K562 (cell line): Measurements from ENCODE around the gene DPRX. TPM values are rescaled to one million over a fixed set of nuclear protein-coding genes. Genes with fewer than 3 reads are reported as not detected.

Experiments used
- ETV6 ChIP-seq, 3 experiments: fragments of 150-350 bp in 1 of 3; sonication (generic) in 1 of 3; formaldehyde crosslinking in 1 of 3; IDR thresholded peaks; 2 replicates each; pipeline versions ENCODE4 v1.6.1 to v1.8.0; 2014 to 2022; ENCODE audit warnings: borderline replicate concordance in 2 of 3, low read depth in 2 of 3, antibody characterized with exemption in 1 of 3, low read length in 1 of 3, mild to moderate bottlenecking in 1 of 3, missing genetic modification reagents in 1 of 3
- HBP1 ChIP-seq: fragments of 450-650 bp; formaldehyde crosslinking; IDR thresholded peaks from 2 replicates; pipeline ENCODE4 v1.4.0; 2022; ENCODE audit warnings: missing genetic modification characterization
- HIVEP1 ChIP-seq: fragments of 250-450 bp; sonication (Bioruptor Pico); IDR thresholded peaks from 2 replicates; pipeline ENCODE4 v1.4.0; 2020; ENCODE audit warnings: mild to moderate bottlenecking
- MAFK ChIP-seq: IDR thresholded peaks from 2 replicates; pipeline ENCODE4 v1.6.1; 2011; ENCODE audit warnings: low read length, improper control_type of control experiment
- MEF2D ChIP-seq: conservative IDR thresholded peaks from 2 replicates; pipeline ENCODE4 v1.6.1; 2016; ENCODE audit warnings: low read depth, missing genetic modification characterization, missing compliant biosample characterization
- polyA plus RNA-seq, 8 experiments: library from polyadenylated mRNA; depleted of rRNA in 4 of 8; stranded (reverse) in 5 of 8; unstranded in 3 of 8; fragments of >200 nt; fragmentation: Nextera tagmentation in 2 of 8; fragmentation: Illumina TruSeq in 1 of 8; extraction: Ambion mirVana in 2 of 8; extraction: Trizol in 1 of 8; gene quantifications; 2 replicates each; pipeline versions ENCODE4 v1.2.1 to v1.2.3, GENCODE V29; 2011 to 2014; ENCODE audit warnings: inconsistent platforms in 1 of 8, missing spikeins in 1 of 8
- total RNA-seq, 7 experiments: library from RNA; depleted of rRNA in 6 of 7; stranded (reverse); fragments of >200 nt in 6 of 7; fragmentation: Illumina TruSeq in 2 of 7; extraction: Trizol in 2 of 7; gene quantifications; 2 replicates each; pipeline versions ENCODE4 v1.2.1 to v1.2.3, GENCODE V29; 2011 to 2021; ENCODE audit warnings: low replicate concordance in 1 of 7
- TF ChIP-seq, protein P1 (sequence below): fragments of 200-600 bp; sonication (generic); IDR thresholded peaks from one replicate; pipeline ENCODE4 v1.6.1; 2012; ENCODE audit warnings: mild to moderate bottlenecking, low read depth, low read length, inconsistent platforms

The DPRX gene
- total and polyA plus RNA-seq, 9 of the 15 experiments (the other 6 are each of a cell fraction or from before 2014, with no cell fraction given), result not detected

GRCh38 chr19:53647792-53648191 lies 16.0 kb downstream of the DPRX start (continued):
- TF ChIP-seq ETV6 (IDR thresholded peaks at IDR 0.05; ENCODE audit: borderline replicate concordance in 1 of 2, low read depth in 2 of 2, low read length in 1 of 2) (no peak), ETV6 (CRISPR knock-in tag; IDR thresholded peaks at IDR 0.05; ENCODE audit: borderline replicate concordance) (no peak), MEF2D (tag) (no peak), HBP1 (CRISPR knock-in tag) (no peak), HIVEP1 (no peak), MAFK (no peak)
- TF ChIP-seq, protein P1, sequence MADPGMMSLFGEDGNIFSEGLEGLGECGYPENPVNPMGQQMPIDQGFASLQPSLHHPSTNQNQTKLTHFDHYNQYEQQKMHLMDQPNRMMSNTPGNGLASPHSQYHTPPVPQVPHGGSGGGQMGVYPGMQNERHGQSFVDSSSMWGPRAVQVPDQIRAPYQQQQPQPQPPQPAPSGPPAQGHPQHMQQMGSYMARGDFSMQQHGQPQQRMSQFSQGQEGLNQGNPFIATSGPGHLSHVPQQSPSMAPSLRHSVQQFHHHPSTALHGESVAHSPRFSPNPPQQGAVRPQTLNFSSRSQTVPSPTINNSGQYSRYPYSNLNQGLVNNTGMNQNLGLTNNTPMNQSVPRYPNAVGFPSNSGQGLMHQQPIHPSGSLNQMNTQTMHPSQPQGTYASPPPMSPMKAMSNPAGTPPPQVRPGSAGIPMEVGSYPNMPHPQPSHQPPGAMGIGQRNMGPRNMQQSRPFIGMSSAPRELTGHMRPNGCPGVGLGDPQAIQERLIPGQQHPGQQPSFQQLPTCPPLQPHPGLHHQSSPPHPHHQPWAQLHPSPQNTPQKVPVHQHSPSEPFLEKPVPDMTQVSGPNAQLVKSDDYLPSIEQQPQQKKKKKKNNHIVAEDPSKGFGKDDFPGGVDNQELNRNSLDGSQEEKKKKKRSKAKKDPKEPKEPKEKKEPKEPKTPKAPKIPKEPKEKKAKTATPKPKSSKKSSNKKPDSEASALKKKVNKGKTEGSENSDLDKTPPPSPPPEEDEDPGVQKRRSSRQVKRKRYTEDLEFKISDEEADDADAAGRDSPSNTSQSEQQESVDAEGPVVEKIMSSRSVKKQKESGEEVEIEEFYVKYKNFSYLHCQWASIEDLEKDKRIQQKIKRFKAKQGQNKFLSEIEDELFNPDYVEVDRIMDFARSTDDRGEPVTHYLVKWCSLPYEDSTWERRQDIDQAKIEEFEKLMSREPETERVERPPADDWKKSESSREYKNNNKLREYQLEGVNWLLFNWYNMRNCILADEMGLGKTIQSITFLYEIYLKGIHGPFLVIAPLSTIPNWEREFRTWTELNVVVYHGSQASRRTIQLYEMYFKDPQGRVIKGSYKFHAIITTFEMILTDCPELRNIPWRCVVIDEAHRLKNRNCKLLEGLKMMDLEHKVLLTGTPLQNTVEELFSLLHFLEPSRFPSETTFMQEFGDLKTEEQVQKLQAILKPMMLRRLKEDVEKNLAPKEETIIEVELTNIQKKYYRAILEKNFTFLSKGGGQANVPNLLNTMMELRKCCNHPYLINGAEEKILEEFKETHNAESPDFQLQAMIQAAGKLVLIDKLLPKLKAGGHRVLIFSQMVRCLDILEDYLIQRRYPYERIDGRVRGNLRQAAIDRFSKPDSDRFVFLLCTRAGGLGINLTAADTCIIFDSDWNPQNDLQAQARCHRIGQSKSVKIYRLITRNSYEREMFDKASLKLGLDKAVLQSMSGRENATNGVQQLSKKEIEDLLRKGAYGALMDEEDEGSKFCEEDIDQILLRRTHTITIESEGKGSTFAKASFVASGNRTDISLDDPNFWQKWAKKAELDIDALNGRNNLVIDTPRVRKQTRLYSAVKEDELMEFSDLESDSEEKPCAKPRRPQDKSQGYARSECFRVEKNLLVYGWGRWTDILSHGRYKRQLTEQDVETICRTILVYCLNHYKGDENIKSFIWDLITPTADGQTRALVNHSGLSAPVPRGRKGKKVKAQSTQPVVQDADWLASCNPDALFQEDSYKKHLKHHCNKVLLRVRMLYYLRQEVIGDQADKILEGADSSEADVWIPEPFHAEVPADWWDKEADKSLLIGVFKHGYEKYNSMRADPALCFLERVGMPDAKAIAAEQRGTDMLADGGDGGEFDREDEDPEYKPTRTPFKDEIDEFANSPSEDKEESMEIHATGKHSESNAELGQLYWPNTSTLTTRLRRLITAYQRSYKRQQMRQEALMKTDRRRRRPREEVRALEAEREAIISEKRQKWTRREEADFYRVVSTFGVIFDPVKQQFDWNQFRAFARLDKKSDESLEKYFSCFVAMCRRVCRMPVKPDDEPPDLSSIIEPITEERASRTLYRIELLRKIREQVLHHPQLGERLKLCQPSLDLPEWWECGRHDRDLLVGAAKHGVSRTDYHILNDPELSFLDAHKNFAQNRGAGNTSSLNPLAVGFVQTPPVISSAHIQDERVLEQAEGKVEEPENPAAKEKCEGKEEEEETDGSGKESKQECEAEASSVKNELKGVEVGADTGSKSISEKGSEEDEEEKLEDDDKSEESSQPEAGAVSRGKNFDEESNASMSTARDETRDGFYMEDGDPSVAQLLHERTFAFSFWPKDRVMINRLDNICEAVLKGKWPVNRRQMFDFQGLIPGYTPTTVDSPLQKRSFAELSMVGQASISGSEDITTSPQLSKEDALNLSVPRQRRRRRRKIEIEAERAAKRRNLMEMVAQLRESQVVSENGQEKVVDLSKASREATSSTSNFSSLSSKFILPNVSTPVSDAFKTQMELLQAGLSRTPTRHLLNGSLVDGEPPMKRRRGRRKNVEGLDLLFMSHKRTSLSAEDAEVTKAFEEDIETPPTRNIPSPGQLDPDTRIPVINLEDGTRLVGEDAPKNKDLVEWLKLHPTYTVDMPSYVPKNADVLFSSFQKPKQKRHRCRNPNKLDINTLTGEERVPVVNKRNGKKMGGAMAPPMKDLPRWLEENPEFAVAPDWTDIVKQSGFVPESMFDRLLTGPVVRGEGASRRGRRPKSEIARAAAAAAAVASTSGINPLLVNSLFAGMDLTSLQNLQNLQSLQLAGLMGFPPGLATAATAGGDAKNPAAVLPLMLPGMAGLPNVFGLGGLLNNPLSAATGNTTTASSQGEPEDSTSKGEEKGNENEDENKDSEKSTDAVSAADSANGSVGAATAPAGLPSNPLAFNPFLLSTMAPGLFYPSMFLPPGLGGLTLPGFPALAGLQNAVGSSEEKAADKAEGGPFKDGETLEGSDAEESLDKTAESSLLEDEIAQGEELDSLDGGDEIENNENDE, result no peak
